OCI-M1 (cell line): ENCODE results near the gene ZNF771.
A peak's percentile ranks its signal among the peaks of the same experiment; 100 is the strongest.
"Not testable (repeated sequence)": the region's sequence is repeated elsewhere in the genome, so short reads cannot be mapped to it uniquely, and the experiment has no call there.

Experiments used
- DNase-seq: peaks from one replicate; lab custom pipeline; 2025; lab: John Stamatoyannopoulos, UW

ZNF771 gene

DNA sequence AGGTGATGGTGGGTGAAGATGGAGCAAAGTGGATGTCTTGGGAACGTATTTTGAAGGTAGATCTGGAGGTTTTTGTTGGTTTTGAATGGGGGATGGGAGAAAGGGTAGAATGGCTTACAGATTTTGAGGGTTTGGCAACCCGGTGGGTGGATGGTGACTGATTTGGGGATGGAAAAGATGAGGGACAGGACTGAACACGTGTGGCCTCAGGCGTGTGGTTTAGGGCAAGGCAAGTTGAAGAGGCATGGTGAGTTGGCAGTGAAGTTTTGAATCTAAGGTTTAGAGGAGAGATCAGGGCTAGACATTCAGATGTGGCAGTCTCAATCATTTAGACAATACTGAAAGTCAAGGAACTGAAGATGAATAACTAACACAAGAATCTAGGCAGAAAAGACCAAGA is 27.4 kb downstream of the ZNF771 start:
- no peak for DNase-seq

DNA sequence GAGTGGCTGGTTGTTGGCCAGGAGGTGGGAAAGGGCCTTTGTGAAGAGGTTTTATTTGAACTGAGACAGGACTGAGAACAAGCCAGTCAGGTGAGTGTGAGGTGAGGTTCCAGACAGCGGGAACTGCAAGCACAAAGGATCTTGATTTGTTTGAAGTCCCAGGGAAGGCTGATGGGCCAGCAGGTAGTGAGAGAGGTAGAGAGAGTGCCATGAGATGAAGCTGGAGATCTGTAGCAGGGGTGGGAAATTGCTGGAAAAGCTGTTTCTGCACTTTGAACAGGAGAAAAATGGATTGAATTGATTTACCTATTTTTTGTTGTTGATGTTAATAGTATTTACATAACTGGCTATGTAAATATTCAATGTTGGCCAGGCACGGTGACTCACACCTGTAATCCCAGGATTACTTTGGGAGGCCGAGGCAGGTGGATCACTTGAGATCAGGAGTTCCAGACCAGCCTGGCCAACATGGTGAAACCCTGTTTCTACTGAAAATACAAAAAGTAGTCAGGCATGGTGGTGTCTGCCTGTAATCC is 30.2 kb downstream of the ZNF771 start:
- no peak for DNase-seq

DNA sequence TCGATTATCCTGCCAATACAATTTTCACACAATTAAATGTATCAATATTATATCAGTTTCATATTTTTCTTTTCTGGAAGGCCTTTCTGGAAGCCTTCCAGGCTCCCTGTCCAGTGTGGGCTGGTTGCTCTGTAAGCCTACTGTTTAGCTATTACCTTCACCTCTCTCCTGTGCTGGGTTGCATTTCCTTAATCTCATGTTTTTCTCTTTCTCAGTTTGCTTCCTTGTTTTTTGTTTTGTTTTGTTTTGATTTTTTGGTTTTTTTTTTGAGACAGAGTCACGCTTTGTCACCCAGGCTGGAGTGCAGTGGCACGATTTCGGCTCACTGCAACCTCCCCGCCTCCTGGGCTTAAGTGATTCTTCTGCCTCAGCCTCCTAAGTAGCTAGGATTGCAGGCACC is 31.4 kb downstream of the ZNF771 start:
- no peak for DNase-seq

DNA sequence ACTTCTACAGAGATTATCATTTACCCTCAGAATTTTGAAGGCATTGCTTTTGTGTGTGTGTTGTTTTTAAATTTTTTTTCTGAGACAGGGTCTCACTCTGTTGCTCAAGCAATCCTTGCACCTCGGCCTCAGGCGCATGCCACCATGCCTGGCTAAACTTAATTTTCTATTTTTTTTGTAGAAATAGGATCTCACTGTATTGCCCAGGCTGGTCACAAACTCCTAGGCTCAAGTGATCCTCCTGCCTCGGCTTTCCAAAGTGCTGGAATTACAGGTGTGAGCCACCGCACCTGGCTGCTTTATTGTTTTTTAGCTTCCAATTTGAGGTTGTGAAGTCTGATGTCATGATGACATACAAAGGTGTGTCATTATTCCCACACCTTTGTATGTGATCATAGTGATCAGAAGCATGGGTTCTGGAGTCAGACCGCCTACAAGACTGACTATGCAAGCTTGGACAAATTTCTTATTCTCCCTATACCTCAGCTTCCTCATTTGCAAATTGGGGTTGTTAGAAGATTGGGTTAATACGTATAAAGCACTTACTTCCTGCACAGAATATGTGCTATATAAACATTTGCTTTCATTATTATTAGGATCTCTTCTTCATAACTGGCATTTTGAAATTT is 32.4 kb downstream of the ZNF771 start:
- no peak for DNase-seq

DNA sequence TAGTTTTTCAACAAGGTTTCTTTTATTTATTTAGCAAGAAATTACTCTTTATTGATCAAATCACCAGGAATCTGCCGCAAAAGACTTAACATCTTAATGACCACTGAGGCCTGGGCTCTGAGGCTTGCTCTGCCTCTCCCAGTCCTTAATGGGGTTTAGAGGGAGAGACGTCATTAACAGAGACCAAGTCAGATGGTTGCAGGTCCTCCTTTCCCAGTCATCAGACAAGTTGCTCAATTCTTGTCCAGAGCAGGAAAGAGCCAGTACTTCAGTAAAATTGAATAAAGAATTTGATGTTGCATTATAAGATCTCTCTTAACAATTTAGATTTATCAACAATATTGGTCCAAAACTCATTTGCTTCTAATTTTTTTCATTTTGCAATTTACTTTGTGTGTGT is 36.2 kb downstream of the ZNF771 start:
- no peak for DNase-seq

DNA sequence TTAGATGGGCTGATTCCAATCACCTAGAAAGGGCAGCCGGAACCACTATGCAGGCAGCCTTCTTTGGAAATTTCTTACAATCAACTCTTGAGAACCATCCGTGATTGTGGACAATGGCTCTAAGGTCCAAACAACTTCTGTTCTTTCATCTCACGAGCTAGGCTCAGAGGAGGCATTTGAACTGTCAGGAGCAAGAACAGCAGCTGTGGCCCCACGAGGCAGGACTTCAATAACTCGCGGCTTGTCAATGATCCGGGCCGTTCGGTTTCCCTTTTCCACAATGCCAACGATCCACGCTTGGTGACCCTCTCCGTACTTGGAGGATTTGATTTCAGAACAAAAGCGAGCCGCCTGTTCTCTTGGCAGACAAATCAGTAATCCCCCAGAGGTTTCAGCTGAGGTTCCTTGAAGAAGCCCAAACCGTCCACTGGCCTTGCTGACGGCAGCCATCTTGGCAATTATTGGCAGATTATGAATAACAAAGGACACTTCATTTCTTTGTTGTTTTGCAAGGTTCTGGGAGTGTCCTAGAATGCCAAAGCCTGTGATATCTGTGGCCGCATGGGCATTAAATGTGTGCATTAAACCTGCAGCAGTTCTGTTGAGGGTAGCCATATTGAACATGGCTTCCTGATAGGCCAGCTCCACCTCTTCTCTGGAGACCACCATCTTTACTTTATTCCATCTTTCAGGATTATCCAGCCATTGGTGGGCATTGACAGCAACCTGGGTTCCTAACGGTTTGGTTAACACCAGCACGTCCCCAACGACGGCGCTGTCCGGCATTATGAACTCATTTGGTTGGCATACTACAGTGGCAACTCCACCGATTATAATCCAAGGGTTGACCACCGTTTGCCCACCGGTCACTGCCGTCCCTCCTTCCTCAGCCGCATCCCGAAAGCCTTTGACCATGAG is 37.1 kb downstream of the ZNF771 start:
- peak; percentile 63 for DNase-seq

DNA sequence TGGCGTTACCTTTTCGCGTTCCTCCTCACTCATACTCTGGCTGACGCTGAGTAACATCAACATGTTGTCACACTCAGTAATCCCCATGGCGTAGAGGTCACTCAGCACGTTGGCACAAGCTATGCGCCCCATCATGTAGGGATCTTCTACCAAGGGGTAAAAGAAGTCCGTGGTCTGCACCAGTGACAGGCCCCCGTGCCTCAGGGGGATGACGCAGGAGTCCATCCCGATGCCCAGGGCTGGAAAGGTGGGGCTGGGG is 37.7 kb downstream of the ZNF771 start:
- no peak for DNase-seq

DNA sequence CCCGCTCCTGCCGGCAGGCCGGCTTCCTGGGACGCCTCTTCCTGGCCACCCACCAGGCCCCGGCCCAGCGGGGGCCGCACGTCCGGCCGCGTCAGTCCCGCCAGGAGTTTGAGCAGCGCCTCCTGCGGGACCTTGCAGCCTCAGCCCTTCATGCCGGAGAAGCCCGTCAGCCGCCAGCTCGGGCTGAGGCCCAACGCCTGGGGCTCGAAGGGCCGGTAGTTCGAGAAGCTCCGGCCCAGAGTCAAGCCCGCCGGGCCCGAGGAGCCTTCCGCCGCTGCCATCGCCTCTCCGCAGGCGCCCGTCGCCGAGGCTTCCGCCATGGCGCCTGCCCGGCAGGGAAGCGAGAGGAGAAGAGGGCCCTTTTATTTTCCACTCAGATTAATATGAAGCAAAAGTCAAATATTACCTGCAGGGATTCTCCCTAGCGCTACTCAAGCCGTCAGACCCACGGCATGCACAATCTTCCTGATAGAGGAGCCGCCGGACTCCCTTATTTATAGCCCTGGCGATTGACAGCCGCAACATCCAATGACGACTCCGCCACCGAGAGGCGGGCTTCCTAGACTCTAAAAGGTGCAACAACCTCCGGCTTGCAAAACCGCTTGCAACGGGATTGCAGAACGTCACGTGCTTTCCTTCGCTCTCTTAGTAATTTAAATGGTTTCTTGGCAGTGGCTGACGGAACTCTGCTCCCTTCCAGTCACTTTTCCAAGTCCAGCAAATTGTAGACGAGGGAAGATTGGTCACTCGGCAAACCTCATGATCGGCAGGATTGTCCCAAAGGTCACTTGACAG is 38.2 kb downstream of the ZNF771 start, which contains the start of gene SEPHS2:
Gene SEPHS2, minus strand, starts transcription at position 467 of the 795 bp plus-strand sequence. Its CDS starts 147 bp downstream, at position 320.
- peak; percentile 100 for DNase-seq

DNA sequence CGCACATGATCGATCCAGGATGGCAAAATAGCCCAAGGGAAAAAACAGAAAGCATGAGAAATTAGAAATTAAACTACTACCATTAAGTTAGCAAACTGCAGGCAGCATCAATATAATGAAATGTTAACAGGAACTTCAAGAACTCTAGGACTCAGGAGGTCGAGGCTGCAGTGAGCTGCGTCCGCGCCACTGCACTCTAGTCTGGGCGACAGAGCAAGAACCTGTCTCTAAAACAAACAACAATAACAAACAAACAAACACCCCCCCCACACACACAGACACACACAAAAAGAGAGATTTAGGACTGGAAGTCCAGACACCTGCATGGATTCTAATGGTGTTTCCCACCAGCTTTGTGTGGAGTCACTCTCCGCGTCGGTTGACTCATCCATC is 38.8 kb downstream of the ZNF771 start:
- no peak for DNase-seq

DNA sequence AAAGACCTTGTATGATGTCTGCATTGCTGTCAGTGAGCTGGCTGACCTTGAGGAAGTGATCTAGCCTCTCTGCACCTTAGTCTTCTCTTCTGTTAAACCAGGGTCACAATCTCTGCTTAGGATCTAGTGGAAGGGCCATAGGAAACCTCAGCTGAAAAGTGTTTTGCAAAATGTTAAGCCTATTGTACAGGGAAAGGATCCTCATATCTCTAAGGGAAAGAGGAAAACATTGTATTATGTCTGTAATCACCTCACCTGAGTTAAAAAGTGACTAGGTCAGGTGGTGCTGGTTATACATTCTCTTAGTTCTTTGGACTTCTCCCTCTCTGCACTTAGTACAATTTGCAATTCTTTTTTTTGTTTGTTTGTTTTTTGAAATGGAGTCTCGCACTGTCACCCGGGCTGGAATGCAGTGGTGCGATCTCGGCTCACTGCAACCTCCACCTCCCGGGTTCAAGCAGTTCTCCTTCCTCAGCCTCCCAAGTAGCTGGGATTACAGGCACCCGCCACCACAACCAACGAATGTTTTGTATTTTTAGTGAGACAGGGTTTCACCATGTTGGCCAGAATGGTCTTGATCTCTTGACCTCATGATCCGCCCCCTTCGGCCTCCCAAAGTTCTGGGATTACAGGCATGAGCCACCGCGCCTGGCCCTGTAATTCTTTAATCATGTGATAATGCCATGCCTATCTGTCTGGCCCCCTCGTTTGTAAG is 40.3 kb downstream of the ZNF771 start:
- DNase-seq = peak; percentile 45

DNA sequence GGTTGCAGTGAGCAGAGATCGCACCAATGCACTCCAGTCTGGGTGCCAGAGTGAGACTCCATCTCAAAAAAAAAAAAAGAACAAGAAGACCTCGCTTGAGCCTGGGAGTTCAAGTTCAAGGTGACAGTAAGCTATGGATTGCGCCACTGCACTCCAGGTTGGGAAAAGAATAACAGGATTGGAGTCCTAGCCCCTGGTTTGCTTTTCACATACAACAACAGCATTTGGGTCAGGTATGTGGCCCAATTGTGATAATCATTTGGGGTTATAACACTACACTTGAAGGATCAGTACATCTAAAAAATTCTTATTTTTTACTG is 41.7 kb downstream of the ZNF771 start:
- no peak for DNase-seq

DNA sequence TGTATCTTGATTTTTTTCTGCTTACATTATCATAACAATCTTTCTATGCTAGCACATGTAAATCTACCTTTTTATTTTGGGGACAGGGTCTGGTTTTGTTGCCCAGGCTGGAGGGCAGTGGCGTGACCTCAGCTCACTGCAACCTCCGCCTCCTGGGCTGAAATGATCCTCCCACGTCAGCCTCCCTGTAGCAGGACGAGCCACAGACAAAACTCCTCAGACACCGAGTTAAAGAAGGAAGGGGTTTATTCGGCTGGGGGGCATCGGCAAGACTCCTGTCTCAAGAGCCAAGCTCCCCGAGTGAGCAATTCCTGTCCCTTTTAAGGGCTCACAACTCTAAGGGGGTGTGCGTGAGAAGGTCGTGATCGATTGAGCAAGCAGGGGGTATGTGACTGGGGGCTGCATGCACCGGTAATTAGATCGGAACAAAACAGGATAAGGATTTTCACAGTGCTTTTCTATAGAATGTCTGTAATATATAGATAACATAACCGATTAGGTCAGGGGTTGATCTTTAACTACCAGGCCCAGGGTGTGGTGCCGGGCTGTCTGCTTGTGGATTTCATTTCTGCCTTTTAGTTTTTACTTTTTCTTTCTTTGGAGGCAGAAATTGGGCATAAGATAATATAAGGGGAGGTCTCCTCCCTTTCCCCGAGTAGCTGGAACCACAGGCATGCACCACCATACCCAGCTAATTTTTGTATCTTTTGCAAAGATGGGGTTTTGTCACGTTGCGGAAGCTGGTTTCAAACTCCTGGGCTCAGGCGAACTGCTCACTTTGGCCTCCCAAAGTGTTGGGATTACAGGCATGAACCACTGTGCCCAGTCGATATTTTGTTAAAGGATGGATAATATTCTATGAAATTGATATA is 45.5 kb downstream of the ZNF771 start:
- DNase-seq = peak; percentile 91

DNA sequence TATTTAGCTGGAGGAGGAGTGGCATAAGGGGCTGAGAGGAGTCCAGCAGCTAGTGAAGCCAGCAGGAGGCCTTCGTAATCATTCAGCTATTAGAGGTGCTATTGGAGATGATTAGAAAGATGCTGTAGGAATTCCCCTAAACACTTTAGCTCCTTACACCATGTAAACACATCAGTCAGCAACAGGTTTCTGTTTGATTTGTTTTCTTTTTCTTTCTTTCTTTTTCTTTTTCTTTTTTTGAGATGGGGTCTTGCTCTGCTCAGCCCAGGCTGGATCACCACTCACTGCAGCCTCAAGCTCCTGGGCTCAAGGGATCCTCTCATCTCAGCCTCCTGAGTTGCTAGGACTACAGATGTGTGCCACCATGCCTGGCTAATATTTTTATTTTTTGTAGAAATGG is 48.9 kb downstream of the ZNF771 start:
- no peak for DNase-seq

DNA sequence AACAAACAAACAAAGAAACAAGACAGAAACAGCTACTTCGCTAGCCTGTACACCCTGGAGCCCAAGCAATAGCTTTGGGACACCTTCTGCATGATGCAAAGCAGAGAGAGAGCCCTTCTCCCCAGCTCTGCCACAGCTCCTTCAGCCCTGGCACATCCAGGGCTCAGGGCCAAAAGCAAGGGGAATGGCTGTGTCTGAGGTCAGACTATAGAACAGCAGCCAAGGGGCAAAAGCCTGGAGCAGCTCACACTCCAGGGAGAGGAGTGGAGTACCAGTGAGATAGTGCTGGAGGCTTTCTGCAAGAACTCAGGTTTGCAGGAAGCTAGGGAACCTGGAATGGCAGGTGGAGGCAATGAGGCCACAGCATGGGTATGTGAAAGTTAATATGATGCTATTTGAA is 49.9 kb downstream of the ZNF771 start:
- no peak for DNase-seq

DNA sequence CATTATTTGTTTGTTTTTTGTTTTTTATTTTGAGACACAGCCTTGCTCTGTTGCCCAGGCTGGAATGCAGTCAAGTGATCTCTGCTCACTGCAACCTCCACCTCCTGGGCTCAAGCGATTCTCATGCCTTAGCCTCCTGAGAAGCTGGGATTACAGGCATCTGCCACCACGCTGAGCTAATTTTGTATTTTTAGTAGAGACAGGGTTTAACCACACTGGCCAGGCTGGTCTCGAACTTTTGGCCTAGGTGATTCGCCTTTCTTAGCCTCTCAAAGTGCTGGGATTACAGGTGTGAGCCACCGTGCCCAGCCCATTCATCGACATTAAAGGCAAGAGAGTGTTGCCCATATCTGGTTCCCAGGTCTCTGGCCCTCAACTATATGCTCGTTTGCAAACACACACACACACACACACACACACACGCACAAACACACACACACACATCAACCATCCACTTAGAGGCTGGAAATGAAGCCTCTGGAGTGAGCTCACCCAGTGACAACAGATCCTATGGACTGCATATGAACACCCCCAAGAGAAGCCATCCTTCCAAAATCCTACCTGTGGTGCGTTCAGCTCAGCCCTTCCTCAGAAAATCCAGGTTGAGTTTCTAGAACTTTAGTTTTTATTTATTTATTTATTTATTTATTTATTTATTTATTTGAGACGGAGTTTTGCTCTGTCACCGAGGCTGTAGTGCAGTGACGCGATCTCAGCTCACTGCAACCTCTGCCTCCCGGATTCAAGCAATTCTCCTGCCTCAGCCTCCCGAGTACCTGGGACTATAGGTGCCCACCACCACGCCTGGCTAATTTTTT is 50.5 kb downstream of the ZNF771 start:
- DNase-seq = no peak

DNA sequence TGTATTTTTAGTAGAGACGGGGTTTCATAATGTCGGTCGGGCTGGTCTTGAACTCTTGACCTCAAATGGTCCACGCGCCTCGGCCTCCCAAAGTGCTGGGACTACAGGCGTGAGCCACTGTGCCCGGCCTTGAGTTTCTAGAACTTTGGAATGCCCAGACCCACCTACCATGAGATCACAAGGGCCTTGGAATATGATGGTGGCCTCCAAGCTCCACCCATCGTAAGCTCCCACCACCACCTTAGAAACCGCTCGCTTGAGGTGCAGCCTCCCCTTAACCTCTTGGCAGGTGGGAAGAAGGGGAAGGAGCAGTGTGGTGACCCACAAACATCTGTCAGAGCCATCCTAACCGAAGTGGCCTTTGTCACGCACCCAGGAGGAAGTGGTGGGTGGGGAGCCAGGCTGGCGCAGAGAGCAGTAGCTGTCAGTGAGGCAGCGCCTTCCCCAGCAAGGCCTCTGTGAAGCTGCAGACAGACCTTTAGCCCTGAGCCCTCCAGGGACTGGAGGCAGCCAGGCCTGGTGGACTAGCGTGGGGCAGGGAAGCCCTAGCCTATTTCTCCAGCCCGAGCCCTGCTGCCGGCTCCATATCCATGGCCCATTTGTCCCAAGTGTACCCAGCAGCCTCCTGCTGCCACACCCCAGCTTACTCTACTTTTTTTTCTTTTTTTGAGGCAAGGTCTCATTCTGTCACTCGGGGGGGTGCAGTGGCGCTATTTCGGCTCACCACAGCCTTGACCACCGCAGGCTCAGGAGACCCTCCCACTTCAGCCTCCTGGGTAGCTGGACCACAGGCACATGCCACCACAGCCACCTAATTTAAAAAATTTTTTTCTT is 51.4 kb downstream of the ZNF771 start:
- peak; percentile 87 for DNase-seq

DNA sequence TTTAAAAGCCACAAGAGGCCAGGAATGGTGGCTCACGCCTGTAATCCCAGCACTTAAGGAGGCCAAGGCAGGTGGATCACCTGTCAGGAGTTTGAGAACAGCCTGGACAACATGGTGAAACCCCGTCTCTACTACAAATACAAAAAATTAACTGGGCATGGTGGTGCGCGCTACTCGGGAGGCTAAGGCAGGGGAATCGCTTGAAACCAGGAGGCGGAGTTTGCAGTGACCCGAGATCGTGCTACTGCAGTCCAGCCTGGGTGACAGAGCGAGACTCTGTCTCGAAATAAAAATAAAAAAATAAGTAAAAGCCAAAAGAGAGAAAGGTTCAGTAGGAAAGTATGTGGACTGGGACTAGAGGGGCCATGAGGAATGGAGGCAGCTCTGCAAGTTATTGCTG is 52.0 kb downstream of the ZNF771 start:
- no peak for DNase-seq

DNA sequence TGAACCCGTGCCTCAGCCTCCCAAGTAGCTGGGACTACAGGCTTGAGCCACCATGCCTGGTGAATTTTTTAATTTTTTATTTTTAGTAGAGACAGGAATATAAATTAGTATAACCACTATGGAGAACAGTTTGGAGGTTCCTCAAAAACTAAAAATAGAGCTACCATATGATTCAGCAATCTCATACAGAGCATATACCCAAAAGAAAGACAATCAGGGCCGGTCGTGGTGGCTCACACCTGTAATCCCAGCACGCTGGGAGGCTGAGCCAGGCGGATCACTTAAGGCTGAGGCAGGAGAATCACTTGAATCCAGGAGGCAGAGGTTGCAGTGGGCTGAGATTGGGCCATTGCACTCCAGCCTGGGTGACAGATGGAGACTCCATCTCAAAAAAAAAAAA is 54.0 kb downstream of the ZNF771 start:
- not testable (repeated sequence) for DNase-seq

DNA sequence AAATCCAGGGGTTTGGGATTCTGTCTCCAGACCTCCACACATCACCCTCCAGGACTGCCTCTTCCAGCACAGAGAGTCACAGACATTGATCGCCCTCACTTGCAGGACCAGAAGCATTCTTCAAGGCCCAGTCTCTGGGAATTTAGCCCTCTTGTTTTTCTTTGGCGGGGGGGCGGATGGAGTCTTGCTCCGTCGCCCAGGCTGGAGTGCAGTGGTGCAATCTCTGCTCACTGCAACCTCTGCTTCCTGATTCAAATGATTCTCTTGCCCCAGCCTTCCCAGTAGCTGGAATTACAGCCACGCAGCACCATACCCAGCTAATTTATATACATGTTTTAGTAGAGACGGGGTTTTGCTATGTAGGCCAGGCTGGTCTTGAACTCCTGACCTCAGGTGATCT is 56.7 kb downstream of the ZNF771 start:
- DNase-seq = no peak
